GM13977 (cell line): Measurements from ENCODE around the gene CACNA1C.

Source experiments
- DNase-seq: peaks from one replicate; pipeline ENCODE4 v3.0.0; 2012; ENCODE audit warnings: low spot score
- in situ Hi-C: fragments of 300-500 bp; cut with MboI; formaldehyde crosslinking; loops from one replicate; pipeline ENCODE4 v1.12.0; 2022; ENCODE audit warnings: low sequenced_read_pairs, low pct_unique_long_range_greater_than_20kb, mixed read lengths, inconsistent platforms; ENCODE audit not compliant: unreplicated experiment
- TF ChIP-seq, protein P1 (sequence below): IDR thresholded peaks from 2 replicates; pipeline ENCODE4 v1.5.1; 2012; ENCODE audit warnings: mild to moderate bottlenecking, control low read depth; ENCODE audit not compliant: insufficient read depth; ENCODE audit errors: extremely low read depth, missing control alignments

Gene CACNA1C

DNA sequence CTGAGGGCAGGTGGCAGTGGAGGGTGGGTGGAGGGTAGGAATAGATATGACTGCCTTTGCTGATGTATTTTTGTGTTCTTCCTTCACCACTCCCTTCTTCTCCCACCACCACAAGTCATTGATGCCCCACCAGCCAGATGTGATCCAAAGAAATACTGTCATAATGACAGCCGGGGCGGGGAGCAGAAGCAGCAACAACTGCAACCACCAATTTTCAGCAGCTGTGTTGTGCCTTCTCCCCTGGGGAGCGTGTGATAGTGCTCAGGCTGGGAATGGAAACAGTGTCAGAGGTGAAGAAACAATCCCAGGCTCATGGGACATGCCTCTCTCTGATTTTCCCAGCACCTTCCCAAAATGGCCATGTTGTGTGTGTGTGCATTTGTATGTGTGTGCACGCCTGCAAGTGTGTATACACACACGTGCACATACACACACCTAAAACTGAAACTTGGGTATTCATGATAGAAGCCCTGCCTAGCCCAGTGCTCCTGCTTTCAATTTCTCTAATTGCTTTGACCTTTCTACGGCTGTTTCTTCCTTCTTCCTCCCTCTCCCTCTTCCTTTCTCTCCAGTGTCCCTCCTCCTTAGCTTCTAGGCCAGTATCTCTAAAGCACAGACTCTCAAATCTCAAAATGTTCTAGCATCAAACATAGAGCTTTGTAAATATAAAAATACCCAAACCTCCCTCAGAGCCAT, 442.8 kb downstream of the CACNA1C start:
- in situ Hi-C loops = no loop called here
- no peak for DNase-seq
- TF ChIP-seq, protein P1, sequence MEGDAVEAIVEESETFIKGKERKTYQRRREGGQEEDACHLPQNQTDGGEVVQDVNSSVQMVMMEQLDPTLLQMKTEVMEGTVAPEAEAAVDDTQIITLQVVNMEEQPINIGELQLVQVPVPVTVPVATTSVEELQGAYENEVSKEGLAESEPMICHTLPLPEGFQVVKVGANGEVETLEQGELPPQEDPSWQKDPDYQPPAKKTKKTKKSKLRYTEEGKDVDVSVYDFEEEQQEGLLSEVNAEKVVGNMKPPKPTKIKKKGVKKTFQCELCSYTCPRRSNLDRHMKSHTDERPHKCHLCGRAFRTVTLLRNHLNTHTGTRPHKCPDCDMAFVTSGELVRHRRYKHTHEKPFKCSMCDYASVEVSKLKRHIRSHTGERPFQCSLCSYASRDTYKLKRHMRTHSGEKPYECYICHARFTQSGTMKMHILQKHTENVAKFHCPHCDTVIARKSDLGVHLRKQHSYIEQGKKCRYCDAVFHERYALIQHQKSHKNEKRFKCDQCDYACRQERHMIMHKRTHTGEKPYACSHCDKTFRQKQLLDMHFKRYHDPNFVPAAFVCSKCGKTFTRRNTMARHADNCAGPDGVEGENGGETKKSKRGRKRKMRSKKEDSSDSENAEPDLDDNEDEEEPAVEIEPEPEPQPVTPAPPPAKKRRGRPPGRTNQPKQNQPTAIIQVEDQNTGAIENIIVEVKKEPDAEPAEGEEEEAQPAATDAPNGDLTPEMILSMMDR = no peak

DNA sequence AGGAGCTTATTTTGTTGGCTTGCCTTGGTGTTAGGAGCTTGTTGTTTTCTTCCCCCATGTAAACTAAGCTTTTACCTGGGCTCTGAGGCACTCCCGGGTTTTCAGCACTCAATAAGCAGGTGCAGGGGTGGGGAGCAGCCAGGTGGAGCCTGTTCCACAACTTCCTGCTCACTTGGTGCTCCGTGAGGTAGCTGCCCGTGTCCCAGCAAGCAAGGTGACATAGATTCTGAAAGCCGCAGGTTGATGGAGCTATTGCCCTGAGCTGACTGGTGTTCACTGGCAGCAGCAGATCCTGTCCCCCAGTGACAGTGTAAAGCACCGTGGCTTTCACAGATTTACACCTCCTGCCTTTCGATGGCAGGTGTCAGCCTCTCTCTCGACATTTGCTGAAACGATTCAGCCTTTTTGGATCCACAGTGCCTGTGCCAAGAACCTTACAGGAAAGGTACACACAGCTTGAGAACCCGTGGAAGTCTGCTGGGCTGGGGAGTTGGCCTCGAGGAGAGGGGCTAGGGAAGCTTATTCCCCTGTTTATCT, 446.2 kb downstream of the CACNA1C start:
- DNase-seq = no peak
- TF ChIP-seq, protein P1 = no peak
- in situ Hi-C loops = no loop called here

DNA sequence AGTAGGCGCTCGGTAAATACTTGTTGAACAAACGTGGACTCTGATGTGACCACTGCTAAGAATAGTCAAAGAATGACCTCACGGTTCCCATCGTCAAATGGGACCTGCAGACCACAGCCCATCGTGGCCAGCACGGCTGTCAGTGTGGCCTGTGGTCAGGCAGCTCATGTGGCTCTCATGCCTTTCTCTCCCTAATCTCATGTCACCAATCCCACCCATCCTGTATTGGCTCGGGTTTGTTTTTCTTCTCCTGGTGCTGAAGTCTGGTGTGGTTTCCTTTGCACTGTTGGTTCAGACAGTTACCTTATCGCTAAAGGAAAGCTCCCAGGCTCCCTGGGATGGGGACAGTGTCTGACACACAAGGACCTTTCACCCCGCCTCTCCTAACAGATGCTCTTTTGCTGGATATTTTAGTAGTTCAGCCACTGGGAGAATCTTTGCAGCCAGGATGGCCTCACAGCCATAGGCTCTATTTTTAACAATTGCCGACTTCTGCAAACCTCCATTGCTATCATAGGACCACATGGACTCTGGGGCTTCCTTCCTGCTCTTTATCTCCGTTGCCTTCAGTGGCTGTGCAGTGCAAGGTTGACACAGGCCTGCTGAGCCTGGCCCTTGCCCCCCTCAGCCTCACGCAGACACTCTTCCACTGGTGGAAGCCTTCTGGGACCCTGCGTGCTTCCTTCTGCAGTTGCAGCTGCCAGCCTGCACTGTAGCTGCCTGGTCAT, 448.8 kb downstream of the CACNA1C start:
- in situ Hi-C loops = no loop called here
- DNase-seq = no peak
- TF ChIP-seq, protein P1 = no peak

DNA sequence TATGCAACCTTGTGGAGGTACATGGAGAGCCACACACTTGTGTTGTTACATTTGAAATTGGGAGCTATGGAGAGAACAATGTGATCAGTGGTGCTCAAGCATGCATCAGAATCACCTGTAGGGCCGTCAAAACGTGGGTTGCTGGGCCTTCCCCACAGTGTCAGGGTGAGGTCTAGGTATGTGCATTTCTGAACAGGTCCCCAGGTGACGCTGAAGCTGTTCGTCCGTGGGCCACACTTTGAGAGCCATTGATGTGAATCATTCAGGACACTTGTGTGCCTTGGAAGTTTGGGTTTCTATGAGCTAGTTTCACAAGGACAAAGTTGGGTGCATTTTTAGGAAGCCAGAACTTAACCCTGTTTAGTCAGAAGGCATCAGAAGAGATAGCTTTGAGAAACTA, 450.2 kb downstream of the CACNA1C start:
- TF ChIP-seq, protein P1 = no peak
- in situ Hi-C loops = no loop called here
- DNase-seq = no peak

DNA sequence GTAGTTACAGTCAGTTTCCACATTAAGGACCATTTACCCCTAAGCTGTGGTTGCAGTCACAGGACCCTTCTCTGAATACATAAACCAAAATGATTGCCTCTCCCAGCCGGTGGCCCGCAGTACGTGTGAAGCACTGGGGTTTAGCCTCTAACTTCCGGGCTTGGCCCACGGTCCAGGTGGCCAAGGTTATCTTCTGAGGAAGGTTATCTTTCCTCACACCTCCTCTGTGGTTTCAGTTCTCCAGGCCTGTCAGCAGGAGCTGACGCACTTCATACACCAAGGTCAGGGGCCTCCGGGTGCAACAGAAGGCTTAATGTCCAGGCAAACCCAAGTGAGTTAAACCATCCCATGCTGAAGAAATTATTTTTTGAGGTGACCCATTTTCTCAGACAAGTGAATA, 451.0 kb downstream of the CACNA1C start:
- TF ChIP-seq, protein P1 = no peak
- no peak for DNase-seq

DNA sequence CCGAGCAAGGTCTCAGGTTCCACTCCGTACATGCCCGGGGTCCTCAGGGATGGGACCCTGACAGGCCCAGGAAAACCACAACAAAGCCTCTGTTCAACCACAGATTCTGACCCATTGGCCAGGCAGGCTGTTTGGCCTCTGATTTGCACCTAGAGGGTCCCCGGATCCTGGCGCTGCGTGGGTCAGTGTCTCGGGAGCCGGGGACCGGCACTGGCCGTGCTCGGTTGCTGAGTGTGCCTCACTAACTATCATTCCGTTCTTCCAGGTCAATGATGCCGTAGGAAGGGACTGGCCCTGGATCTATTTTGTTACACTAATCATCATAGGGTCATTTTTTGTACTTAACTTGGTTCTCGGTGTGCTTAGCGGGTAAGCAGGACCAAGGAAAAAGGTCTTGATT, 451.8 kb downstream of the CACNA1C start:
- in situ Hi-C loops = no loop called here
- TF ChIP-seq, protein P1 = no peak
- no peak for DNase-seq

More for the DNA sequence above, 451.0 kb downstream of the CACNA1C start:
- in situ Hi-C loops = no loop called here
